ENCODE measurements around the gene ATG9A. TPM values are rescaled to one million over a fixed set of nuclear protein-coding genes. Genes with fewer than 3 reads are reported as not detected.

Gene ATG9A
- total and polyA plus RNA-seq, 2 of the 8 experiments (the other 6 are each of a cell fraction or from before 2014, with no cell fraction given): 43.6 to 66.8 TPM

DNA sequence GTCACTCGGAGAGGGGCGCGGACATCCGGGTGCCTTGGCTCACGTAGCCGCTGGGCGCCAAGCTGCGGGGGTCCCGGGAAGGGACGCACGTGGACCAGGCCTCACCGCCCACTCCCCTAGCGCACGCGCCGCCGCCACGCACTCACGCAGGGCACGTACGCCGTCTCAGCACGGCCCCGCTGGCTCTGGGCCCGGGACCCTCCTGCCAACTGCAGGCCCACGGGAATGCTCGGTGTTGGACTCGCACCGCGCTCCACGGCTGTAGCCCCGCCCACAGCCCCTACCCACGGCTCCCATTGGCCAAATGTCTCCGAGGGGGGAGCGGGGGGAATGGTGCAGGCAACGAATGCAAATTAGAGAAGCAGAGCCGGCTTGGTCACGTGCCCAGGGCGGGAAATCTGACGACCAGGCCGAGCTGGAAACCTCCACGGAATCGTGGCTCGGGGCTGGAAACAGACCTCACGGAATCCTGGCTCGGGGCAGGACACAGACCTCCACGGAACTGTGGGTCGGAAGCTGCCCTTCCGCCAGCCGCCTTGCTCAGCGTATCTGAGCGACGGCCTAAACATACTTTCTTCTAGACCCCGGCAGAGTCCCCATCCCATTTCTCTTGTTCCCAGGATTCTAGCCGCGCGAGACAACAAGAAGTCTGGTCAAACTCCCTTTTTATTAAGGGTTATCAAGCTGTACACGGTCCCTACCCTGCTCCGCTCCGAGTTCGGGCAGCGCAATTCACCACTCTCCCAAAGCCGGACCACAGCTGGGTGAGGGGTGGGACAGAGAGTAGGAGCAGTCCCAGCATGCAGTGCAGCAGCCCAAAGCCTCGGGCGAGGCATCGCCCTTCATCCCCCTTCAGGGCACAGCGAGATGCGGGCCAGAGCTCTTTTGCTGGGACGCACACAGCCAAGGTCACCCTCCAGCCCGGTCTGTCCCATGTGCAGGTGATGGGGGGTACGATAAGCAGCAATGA, 10.4 kb downstream of the ATG9A start, which contains the start of gene ABCB6 (continued):
- TF ChIP-seq YY1 (IDR thresholded peaks at IDR 0.05; ENCODE audit: low read depth, low read length) (no peak), CBX8 (IDR thresholded peaks at IDR 0.05; ENCODE audit: borderline replicate concordance, low read depth, low read length) (no peak), POLR2AphosphoS5 (IDR thresholded peaks at IDR 0.05; ENCODE audit: low read depth, low read length) (peak; percentile 83), RBBP5 (IDR thresholded peaks at IDR 0.05; ENCODE audit: borderline replicate concordance, low read depth, low read length) (0 out of 2 replicates have a peak, but pooled peaks have one; percentile 43), CTBP2 (IDR thresholded peaks at IDR 0.05; ENCODE audit: borderline replicate concordance, insufficient read depth, insufficient read length, low read length) (no peak), CHD1 (IDR thresholded peaks at IDR 0.05; ENCODE audit: low read depth, low read length) (no peak), BCL11A (IDR thresholded peaks at IDR 0.05; ENCODE audit: low read depth in 2 of 2, low read length in 2 of 2) (no peak), EP300 (IDR thresholded peaks at IDR 0.05; ENCODE audit: borderline replicate concordance in 1 of 2, low read depth in 2 of 2, low read length in 2 of 2) (no peak), TCF12 (IDR thresholded peaks at IDR 0.05; ENCODE audit: low read depth, low read length) (no peak), KDM4A (IDR thresholded peaks at IDR 0.05; ENCODE audit: low read depth, low read length, severe bottlenecking) (peak; percentile 93), TEAD4 (IDR thresholded peaks at IDR 0.05; ENCODE audit: low read depth, low read length) (no peak; the same call in 1 of the 2 replicates)
